HG03521 (cell line): ENCODE data around the gene ADARB2.
"Not testable (repeated sequence)": the region's sequence is repeated elsewhere in the genome, so short reads cannot be mapped to it uniquely, and the experiment has no call there.

Experiments
- ATAC-seq: cut with Tn5 transposase; IDR thresholded peaks from one replicate; pipeline ENCODE4 v1.9.1; 2021; ENCODE audit warnings: mild to moderate bottlenecking, moderate library complexity; ENCODE audit not compliant: unreplicated experiment

ADARB2 gene

GRCh38 chr10:1617376-1618317 is 119.7 kb downstream of the ADARB2 start:
- not testable (repeated sequence) for ATAC-seq

- ATAC-seq, result not testable (repeated sequence)
These were observed 120.6 kb downstream of the ADARB2 start for GRCh38 chr10:1616701-1617100.

- no peak for ATAC-seq
These were observed 122.0 kb downstream of the ADARB2 start for GRCh38 chr10:1615186-1615954.

- no peak for ATAC-seq
These were observed 123.8 kb downstream of the ADARB2 start for GRCh38 chr10:1613511-1613910.

- no peak for ATAC-seq
These were observed 124.4 kb downstream of the ADARB2 start for GRCh38 chr10:1612908-1613307.

- ATAC-seq, result no peak
These were observed 125.3 kb downstream of the ADARB2 start for GRCh38 chr10:1611936-1612550.

- no peak for ATAC-seq
These were observed 126.1 kb downstream of the ADARB2 start for GRCh38 chr10:1610986-1611770.

GRCh38 chr10:1609648-1609970 is 127.7 kb downstream of the ADARB2 start:
- ATAC-seq, result no peak

- no peak for ATAC-seq
These were observed 128.3 kb downstream of the ADARB2 start for GRCh38 chr10:1608851-1609647.

- no peak for ATAC-seq
These were observed 128.9 kb downstream of the ADARB2 start for GRCh38 chr10:1608408-1608807.

GRCh38 chr10:1607466-1607865 is 129.9 kb downstream of the ADARB2 start:
- no peak for ATAC-seq

GRCh38 chr10:1605999-1606940 is 131.1 kb downstream of the ADARB2 start:
- no peak for ATAC-seq

- no peak for ATAC-seq
These were observed 132.2 kb downstream of the ADARB2 start for GRCh38 chr10:1605121-1605520.

- no peak for ATAC-seq
These were observed 133.1 kb downstream of the ADARB2 start for GRCh38 chr10:1604246-1604645.

GRCh38 chr10:1603181-1603580 is 134.1 kb downstream of the ADARB2 start:
- ATAC-seq, result no peak

- ATAC-seq, result no peak
These were observed 135.3 kb downstream of the ADARB2 start for GRCh38 chr10:1602037-1602484.

- no peak for ATAC-seq
These were observed 135.9 kb downstream of the ADARB2 start for GRCh38 chr10:1601406-1601805.

GRCh38 chr10:1600861-1601260 is 136.5 kb downstream of the ADARB2 start:
- ATAC-seq, result no peak
